Mesenchymal stem cell (in vitro differentiated cells and primary cell): ENCODE results near the gene OR10A2. TPM values are rescaled to one million over a fixed set of nuclear protein-coding genes. Genes with fewer than 3 reads are reported as not detected.

Experiments used
- DNase-seq: peaks from one replicate; pipeline ENCODE4 v3.0.0-alpha.2; 2013
- H2AFZ ChIP-seq: one replicate; pipeline ENCODE4 v1.6.1; 2013; ENCODE audit warnings: low read depth, mild to moderate bottlenecking, control low read depth, inconsistent platforms, low read length, moderate library complexity
- H2AK5ac ChIP-seq: 2 replicates; pipeline ENCODE4 v1.6.1; 2013; ENCODE audit warnings: low read length, moderate library complexity, mild to moderate bottlenecking, inconsistent platforms; ENCODE audit not compliant: severe bottlenecking
- H2BK120ac ChIP-seq: one replicate; pipeline ENCODE4 v1.6.1; 2013; ENCODE audit warnings: low read depth, mild to moderate bottlenecking, inconsistent platforms, low read length, moderate library complexity
- H2BK12ac ChIP-seq, 2 experiments: one replicate each; pipeline ENCODE4 v1.6.1; 2013; ENCODE audit warnings: inconsistent platforms in 2 of 2, low read length in 2 of 2, mild to moderate bottlenecking in 2 of 2, moderate library complexity in 2 of 2, control low read depth in 1 of 2
- H2BK15ac ChIP-seq: one replicate; pipeline ENCODE4 v1.6.1; 2013; ENCODE audit warnings: mild to moderate bottlenecking, low read depth, inconsistent platforms; ENCODE audit not compliant: poor library complexity, severe bottlenecking
- H2BK5ac ChIP-seq: 2 replicates; pipeline ENCODE4 v1.6.1; 2013; ENCODE audit warnings: low read depth, mild to moderate bottlenecking, low read length, control low read depth, inconsistent platforms; ENCODE audit not compliant: poor library complexity, severe bottlenecking
- H3K14ac ChIP-seq, 2 experiments: one replicate each; pipeline ENCODE4 v1.6.1; 2013; ENCODE audit warnings: inconsistent platforms in 2 of 2, low read length in 2 of 2, control low read depth in 1 of 2, mild to moderate bottlenecking in 1 of 2, moderate library complexity in 1 of 2
- H3K18ac ChIP-seq, 2 experiments: one replicate each; pipeline ENCODE4 v1.6.1; 2013; ENCODE audit warnings: inconsistent platforms in 2 of 2, low read length in 2 of 2, control low read depth in 1 of 2, low read depth in 1 of 2, mild to moderate bottlenecking in 1 of 2
- H3K23ac ChIP-seq, 2 experiments: one replicate each; pipeline ENCODE4 v1.6.1; 2013; ENCODE audit warnings: inconsistent platforms in 2 of 2, low read length in 2 of 2, mild to moderate bottlenecking in 2 of 2, moderate library complexity in 2 of 2, control low read depth in 1 of 2
- H3K27ac ChIP-seq: 2 replicates; pipeline ENCODE4 v1.5.1; 2013; ENCODE audit warnings: mild to moderate bottlenecking, moderate library complexity, low read length, control low read depth, inconsistent platforms; ENCODE audit not compliant: poor library complexity, severe bottlenecking
- H3K27me3 ChIP-seq, 2 experiments: 2 replicates each; pipeline versions ENCODE4 v1.6.1 to v1.7.0; 2013; ENCODE audit warnings: low read length in 2 of 2, mild to moderate bottlenecking in 2 of 2, moderate library complexity in 2 of 2, control low read depth in 1 of 2, inconsistent platforms in 1 of 2; ENCODE audit not compliant: control insufficient read depth in 1 of 2, insufficient read depth in 1 of 2
- H3K36me3 ChIP-seq, 2 experiments: 2 replicates each; pipeline versions ENCODE4 v1.6.1 to v1.7.0; 2013; ENCODE audit warnings: low read length in 2 of 2, control low read depth in 1 of 2, inconsistent platforms in 1 of 2, low read depth in 1 of 2, mild to moderate bottlenecking in 1 of 2; ENCODE audit not compliant: insufficient read depth in 2 of 2, control insufficient read depth in 1 of 2
- H3K4ac ChIP-seq, 2 experiments: one replicate each; pipeline ENCODE4 v1.6.1; 2013; ENCODE audit warnings: inconsistent platforms in 2 of 2, low read length in 2 of 2, mild to moderate bottlenecking in 2 of 2, moderate library complexity in 2 of 2, control low read depth in 1 of 2, low read depth in 1 of 2
- H3K4me1 ChIP-seq: 2 replicates; pipeline ENCODE4 v1.6.1; 2013; ENCODE audit warnings: low read depth, low read length, control low read depth; ENCODE audit not compliant: control insufficient read depth, insufficient read depth
- H3K4me2 ChIP-seq: 2 replicates; pipeline ENCODE4 v1.6.1; 2013; ENCODE audit warnings: low read length, mild to moderate bottlenecking, inconsistent platforms; ENCODE audit not compliant: poor library complexity, severe bottlenecking
- H3K4me3 ChIP-seq, 2 experiments: 2 replicates each; pipeline versions ENCODE4 v1.5.1 to v1.7.0; 2013; ENCODE audit warnings: low read length in 2 of 2, mild to moderate bottlenecking in 2 of 2, control low read depth in 1 of 2, low read depth in 1 of 2; ENCODE audit not compliant: insufficient read depth in 1 of 2
- H3K79me1 ChIP-seq: replicated peaks from 2 replicates; pipeline ENCODE4 v1.6.1; 2013; ENCODE audit warnings: mild to moderate bottlenecking, control low read depth, low read length, inconsistent platforms; ENCODE audit not compliant: poor library complexity, severe bottlenecking
- H3K9ac ChIP-seq: 2 replicates; pipeline ENCODE4 v1.7.0; 2013; ENCODE audit warnings: mild to moderate bottlenecking, low read length, moderate library complexity
- H3K9me3 ChIP-seq: 2 replicates; pipeline ENCODE4 v1.7.0; 2013; ENCODE audit warnings: mild to moderate bottlenecking, low read length; ENCODE audit not compliant: control insufficient read depth
- H4K8ac ChIP-seq: one replicate; pipeline ENCODE4 v1.6.1; 2013; ENCODE audit warnings: inconsistent platforms, mild to moderate bottlenecking, low read length, moderate library complexity
- H4K91ac ChIP-seq: one replicate; pipeline ENCODE4 v1.6.1; 2013; ENCODE audit warnings: mild to moderate bottlenecking, low read length, inconsistent platforms
- WGBS: methylation state at CpG from one replicate; pipeline ENCODE4 v1.1.7; 2013; ENCODE audit warnings: mixed read lengths; 5-methylcytosine and 5-hydroxymethylcytosine counted together
- polyA plus RNA-seq, 2 experiments: library from polyadenylated mRNA; stranded (reverse); fragments of 200-250 nt; gene quantifications; one replicate each; pipeline ENCODE4 v1.2.3, GENCODE V29; 2013

Gene OR10A2
- polyA plus RNA-seq (2013, experiment 1 of 2): not detected
- polyA plus RNA-seq (2013, experiment 2 of 2): not detected

GRCh38 chr11:6862961-6863360, at the start of gene OR10A2:
TSS of gene OR10A2 (plus strand) at chr11:6863057. CDS start at chr11:6869755, 6,698 bp downstream.
- H2AK5ac ChIP-seq: no peak within 1 kb of the TSS
- no peak within 1 kb of the TSS for H3K27ac ChIP-seq
- no peak within 1 kb of the TSS for H3K4ac ChIP-seq
- no peaks in the 10 kb centered on the region for H3K79me1 ChIP-seq
- no peaks in the 10 kb centered on the region for H3K4me1 ChIP-seq
- H2BK5ac ChIP-seq: no peak within 1 kb of the TSS
- H3K36me3 ChIP-seq: no peaks in the 10 kb centered on the region
- H3K9ac ChIP-seq: no peak within 1 kb of the TSS
- no peak within 1 kb of the TSS for H3K4me2 ChIP-seq
- H3K4me3 ChIP-seq: no peak within 1 kb of the TSS
- H2BK15ac ChIP-seq: no peak within 1 kb of the TSS
- H2AFZ ChIP-seq: no peak within 1 kb of the TSS
- 33% methylated on average over 1 of the region's 1 CpG for WGBS
- H4K91ac ChIP-seq: no peak within 1 kb of the TSS
- no peaks in the 10 kb centered on the region for H3K9me3 ChIP-seq
- H3K23ac ChIP-seq: no peak within 1 kb of the TSS
- no peak within 1 kb of the TSS for H2BK120ac ChIP-seq
- no peak for DNase-seq
- H3K27me3 ChIP-seq: no peaks in the 10 kb centered on the region
- no peak within 1 kb of the TSS for H3K14ac ChIP-seq
- no peak within 1 kb of the TSS for H4K8ac ChIP-seq
- H2BK12ac ChIP-seq: no peak within 1 kb of the TSS
- no peak within 1 kb of the TSS for H3K18ac ChIP-seq

DNA sequence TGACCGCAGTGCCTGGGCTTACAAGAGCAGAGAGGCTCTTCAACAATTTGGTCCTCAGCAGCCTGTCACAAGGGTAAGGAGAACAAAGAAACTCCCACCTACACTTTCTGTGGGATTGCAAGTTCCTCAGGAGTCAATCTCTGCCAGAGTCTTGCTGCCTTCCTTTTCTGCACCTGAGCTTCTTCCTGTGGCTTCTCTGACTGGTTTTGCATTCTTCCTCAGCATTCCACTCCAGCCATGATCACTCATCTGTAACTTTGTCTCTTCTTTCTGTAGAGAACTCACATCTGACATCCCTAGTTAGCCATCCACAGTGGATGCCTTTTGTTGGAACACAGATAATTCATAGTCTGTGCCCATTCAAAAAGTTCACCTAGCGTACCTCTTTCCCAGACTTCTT, 49.2 kb upstream of the OR10A2 start:
- H3K18ac ChIP-seq: no peak overlapping the region
- H4K8ac ChIP-seq: no peak overlapping the region
- H2BK120ac ChIP-seq: no peak overlapping the region
- H3K4me1 ChIP-seq: peaks cover 5% of the 10 kb centered on the region
- no peak overlapping the region for H2BK15ac ChIP-seq
- no peak overlapping the region for H4K91ac ChIP-seq
- 55% methylated on average over 2 of the region's 2 CpGs for WGBS
- peaks cover 0 to 10% of the 10 kb centered on the region in 2 experiments for H3K27me3 ChIP-seq
- H3K4ac ChIP-seq: no peak overlapping the region
- H3K14ac ChIP-seq: no peak overlapping the region
- no peak overlapping the region for H3K4me3 ChIP-seq
- H3K79me1 ChIP-seq: no peaks in the 10 kb centered on the region
- no peak overlapping the region for H3K4me2 ChIP-seq
- H3K9me3 ChIP-seq: no peaks in the 10 kb centered on the region
- DNase-seq: no peak
- no peak overlapping the region for H2AK5ac ChIP-seq
- H3K36me3 ChIP-seq: no peaks in the 10 kb centered on the region
- no peak overlapping the region for H3K23ac ChIP-seq
- no peak overlapping the region for H3K9ac ChIP-seq
- H3K27ac ChIP-seq: no peak overlapping the region
- H2BK12ac ChIP-seq: no peak overlapping the region
- H2AFZ ChIP-seq: no peak overlapping the region
- H2BK5ac ChIP-seq: no peak overlapping the region

GRCh38 chr11:6817694-6818093, 45.2 kb upstream of the OR10A2 start:
- no peak overlapping the region for H2AK5ac ChIP-seq
- no peak overlapping the region for H2AFZ ChIP-seq
- peaks cover 0 to 8% of the 10 kb centered on the region in 2 experiments for H3K27me3 ChIP-seq
- H3K27ac ChIP-seq: no peak overlapping the region
- no peaks in the 10 kb centered on the region for H3K36me3 ChIP-seq
- peak overlapping the region in 1 of 2 experiments; percentile 7 for H3K14ac ChIP-seq
- H3K18ac ChIP-seq: no peak overlapping the region
- H3K9ac ChIP-seq: no peak overlapping the region
- DNase-seq: no peak
- peaks cover 5% of the 10 kb centered on the region for H3K9me3 ChIP-seq
- H2BK15ac ChIP-seq: no peak overlapping the region
- H3K4ac ChIP-seq: no peak overlapping the region
- no peak overlapping the region for H2BK120ac ChIP-seq
- peaks cover 5% of the 10 kb centered on the region for H3K4me1 ChIP-seq
- no peak overlapping the region for H2BK5ac ChIP-seq
- no peaks in the 10 kb centered on the region for H3K79me1 ChIP-seq
- no peak overlapping the region for H4K8ac ChIP-seq
- H4K91ac ChIP-seq: no peak overlapping the region
- 14% methylated on average over 1 of the region's 1 CpG for WGBS
- no peak overlapping the region for H2BK12ac ChIP-seq
- no peak overlapping the region for H3K23ac ChIP-seq
- no peak overlapping the region for H3K4me3 ChIP-seq
- no peak overlapping the region for H3K4me2 ChIP-seq

GRCh38 chr11:6818967-6819366, 43.9 kb upstream of the OR10A2 start:
- no peak overlapping the region for H2BK12ac ChIP-seq
- H3K14ac ChIP-seq: no peak overlapping the region
- no peak overlapping the region for H2BK120ac ChIP-seq
- H2AFZ ChIP-seq: no peak overlapping the region
- no peak overlapping the region for H3K9ac ChIP-seq
- DNase-seq: no peak
- no peaks in the 10 kb centered on the region for H3K4me1 ChIP-seq
- no peaks in the 10 kb centered on the region for H3K27me3 ChIP-seq
- H4K91ac ChIP-seq: no peak overlapping the region
- H2BK5ac ChIP-seq: no peak overlapping the region
- no peak overlapping the region for H3K23ac ChIP-seq
- H3K4me3 ChIP-seq: no peak overlapping the region
- WGBS: 81% methylated on average over 5 of the region's 5 CpGs
- H2BK15ac ChIP-seq: no peak overlapping the region
- H4K8ac ChIP-seq: no peak overlapping the region
- peaks cover 5% of the 10 kb centered on the region for H3K9me3 ChIP-seq
- no peak overlapping the region for H3K4me2 ChIP-seq
- H3K27ac ChIP-seq: no peak overlapping the region
- no peak overlapping the region for H2AK5ac ChIP-seq
- H3K36me3 ChIP-seq: no peaks in the 10 kb centered on the region
- H3K79me1 ChIP-seq: no peaks in the 10 kb centered on the region
- H3K4ac ChIP-seq: no peak overlapping the region
- no peak overlapping the region for H3K18ac ChIP-seq
